A673 (cell line): ENCODE results near the gene MAPK8IP3. TPM values are rescaled to one million over a fixed set of nuclear protein-coding genes. Genes with fewer than 3 reads are reported as not detected.

Experiments
- BruUV-seq: library from RNA; stranded (reverse); fragments of 400-500 nt; replicated peaks from 2 replicates; lab custom pipeline; 2021; lab: Mats Ljungman, UMichigan
- CTCF ChIA-PET: fragments of 300-600 bp; sonication (Branson Sonifier 250); formaldehyde crosslinking; loops from one replicate; lab custom pipeline; 2022; ENCODE audit warnings: antibody characterized with exemption; lab: Charles Lee
- POLR2A ChIA-PET: fragments of 300-600 bp; sonication (Branson Sonifier 250); formaldehyde crosslinking; loops from one replicate; lab custom pipeline; 2022; ENCODE audit warnings: antibody characterized with exemption; ENCODE audit not compliant: low non-redundant PET; lab: Charles Lee
- DNase-seq: peaks from one replicate; pipeline ENCODE4 v3.0.0-alpha.2; 2015; ENCODE audit warnings: low spot score
- H3K27ac ChIP-seq: fragments of 200-600 bp; sonication (generic); 2 replicates; pipeline ENCODE4 v1.5.1; 2016; ENCODE audit warnings: mixed run types, low read depth, mild to moderate bottlenecking, mixed read lengths, antibody characterized with exemption, low read length; ENCODE audit not compliant: poor library complexity, severe bottlenecking
- H3K27me3 ChIP-seq: fragments of 200-600 bp; sonication (generic); replicated peaks from 2 replicates; pipeline ENCODE4 v1.6.1; 2017; ENCODE audit warnings: mixed run types, low read depth, mild to moderate bottlenecking, mixed read lengths, antibody characterized with exemption, low read length; ENCODE audit not compliant: insufficient read depth, poor library complexity
- H3K36me3 ChIP-seq: fragments of 200-600 bp; sonication (generic); 2 replicates; pipeline ENCODE4 v1.6.1; 2016; ENCODE audit warnings: mixed run types, mild to moderate bottlenecking, mixed read lengths, antibody characterized with exemption, low read length; ENCODE audit not compliant: insufficient read depth, poor library complexity, severe bottlenecking
- H3K4me1 ChIP-seq: fragments of 200-600 bp; sonication (generic); 2 replicates; pipeline ENCODE4 v1.6.1; 2017; ENCODE audit warnings: mixed run types, mild to moderate bottlenecking, mixed read lengths, antibody characterized with exemption, low read length; ENCODE audit not compliant: insufficient read depth, poor library complexity, severe bottlenecking
- H3K4me3 ChIP-seq: fragments of 200-600 bp; sonication (generic); 2 replicates; pipeline ENCODE4 v1.5.1; 2016; ENCODE audit warnings: low read depth, mixed run types, mild to moderate bottlenecking, mixed read lengths, low read length; ENCODE audit not compliant: poor library complexity, severe bottlenecking
- H3K9me3 ChIP-seq: fragments of 200-600 bp; sonication (generic); 2 replicates; pipeline ENCODE4 v1.6.1; 2016; ENCODE audit warnings: mixed run types, low read depth, mild to moderate bottlenecking, mixed read lengths, antibody characterized with exemption, low read length; ENCODE audit not compliant: poor library complexity, severe bottlenecking
- EZH2 ChIP-seq: fragments of 200-600 bp; sonication (generic); IDR thresholded peaks from 2 replicates; pipeline ENCODE4 v1.6.1; 2017; ENCODE audit warnings: borderline replicate concordance, low read depth, mild to moderate bottlenecking, mixed read lengths, antibody characterized with exemption, low read length; ENCODE audit not compliant: poor library complexity, severe bottlenecking
- intact Hi-C: fragments of 100-400 bp; cut with micrococcal nuclease; formaldehyde crosslinking; loops from one replicate; pipeline ENCODE4 v1.10.0; 2022; ENCODE audit not compliant: unreplicated experiment
- total RNA-seq: library from RNA; stranded (reverse); gene quantifications from 2 replicates; pipeline ENCODE4 v1.2.3, GENCODE V29; 2021
- TF ChIP-seq, protein P1 (sequence below): fragments of 300-800, 200-600 bp; sonication (generic); conservative IDR thresholded peaks from 2 replicates; pipeline ENCODE4 v1.5.1; 2017; ENCODE audit warnings: low read depth, mild to moderate bottlenecking, antibody characterized with exemption, low read length, moderate library complexity, mixed read lengths

The MAPK8IP3 gene
- total RNA-seq, 1 experiment from 2014 or later, result 69.2 TPM

DNA sequence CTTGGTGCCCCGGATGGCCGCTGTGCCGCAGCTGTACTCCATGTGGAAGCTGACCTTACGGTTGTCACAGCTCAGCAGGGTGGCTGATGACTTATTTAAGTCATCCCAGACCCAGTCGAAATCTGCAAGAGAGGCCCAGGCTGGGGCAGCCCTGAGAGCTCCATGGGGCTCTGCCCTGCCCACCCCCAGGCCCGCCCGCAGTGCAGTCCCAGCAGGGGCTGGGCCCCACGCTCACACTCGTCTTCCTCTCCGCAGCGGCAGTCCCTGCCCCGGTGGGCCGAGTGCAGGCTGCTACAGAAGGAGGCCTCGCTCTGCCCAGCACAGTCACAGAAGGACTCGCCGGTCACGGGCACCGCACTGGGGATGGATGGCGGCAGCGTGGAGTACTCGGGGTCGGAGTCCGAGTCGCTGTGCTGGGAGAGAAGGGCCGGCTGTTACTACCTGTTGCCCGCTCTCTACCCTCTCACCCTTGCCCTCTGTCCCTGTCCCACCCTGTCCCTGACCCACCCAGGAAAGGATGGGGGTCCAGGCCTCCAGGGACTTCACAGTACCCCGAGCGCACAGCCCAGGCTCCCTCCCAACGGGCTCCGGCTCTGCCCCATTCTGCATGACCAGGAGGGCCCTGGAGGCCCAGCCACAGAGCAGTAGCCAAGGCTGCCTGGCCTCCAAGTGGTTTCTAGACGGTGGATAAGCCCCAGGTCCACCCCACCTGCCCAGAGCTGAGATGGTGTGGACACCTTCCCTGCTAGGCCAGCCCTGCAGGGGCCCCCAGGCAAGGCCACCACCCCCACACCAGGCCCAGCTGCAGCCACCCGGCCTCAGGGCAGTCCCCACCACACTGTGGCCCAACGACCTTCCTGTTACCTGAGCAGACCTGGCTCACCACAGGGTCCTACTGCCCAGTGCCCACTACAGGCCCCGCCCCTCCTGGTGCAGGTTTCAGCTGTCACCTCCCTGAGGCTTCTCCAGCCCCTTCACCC lies 72.5 kb downstream of the MAPK8IP3 start:
- DNase-seq, result no peak
- ChIA-PET POLR2A (no interaction called here), CTCF (no interaction called here)
- Histone ChIP-seq H3K4me1 (no peaks in the 10 kb centered on the region), H3K27ac (no peak overlapping the region), H3K4me3 (no peak overlapping the region), H3K9me3 (no peaks in the 10 kb centered on the region), H3K36me3 (peaks cover 14% of the 10 kb centered on the region), H3K27me3 (no peaks in the 10 kb centered on the region)
- intact Hi-C loops, result loop anchor here (10.0 kb wide), 1 partner anchor 46 kb away; the partner anchor contains the start of genes FAHD1 and HAGH
- BruUV-seq, result no TSS peak
- TF ChIP-seq EZH2, result no peak
- TF ChIP-seq, protein P1, sequence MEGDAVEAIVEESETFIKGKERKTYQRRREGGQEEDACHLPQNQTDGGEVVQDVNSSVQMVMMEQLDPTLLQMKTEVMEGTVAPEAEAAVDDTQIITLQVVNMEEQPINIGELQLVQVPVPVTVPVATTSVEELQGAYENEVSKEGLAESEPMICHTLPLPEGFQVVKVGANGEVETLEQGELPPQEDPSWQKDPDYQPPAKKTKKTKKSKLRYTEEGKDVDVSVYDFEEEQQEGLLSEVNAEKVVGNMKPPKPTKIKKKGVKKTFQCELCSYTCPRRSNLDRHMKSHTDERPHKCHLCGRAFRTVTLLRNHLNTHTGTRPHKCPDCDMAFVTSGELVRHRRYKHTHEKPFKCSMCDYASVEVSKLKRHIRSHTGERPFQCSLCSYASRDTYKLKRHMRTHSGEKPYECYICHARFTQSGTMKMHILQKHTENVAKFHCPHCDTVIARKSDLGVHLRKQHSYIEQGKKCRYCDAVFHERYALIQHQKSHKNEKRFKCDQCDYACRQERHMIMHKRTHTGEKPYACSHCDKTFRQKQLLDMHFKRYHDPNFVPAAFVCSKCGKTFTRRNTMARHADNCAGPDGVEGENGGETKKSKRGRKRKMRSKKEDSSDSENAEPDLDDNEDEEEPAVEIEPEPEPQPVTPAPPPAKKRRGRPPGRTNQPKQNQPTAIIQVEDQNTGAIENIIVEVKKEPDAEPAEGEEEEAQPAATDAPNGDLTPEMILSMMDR, result no peak

DNA sequence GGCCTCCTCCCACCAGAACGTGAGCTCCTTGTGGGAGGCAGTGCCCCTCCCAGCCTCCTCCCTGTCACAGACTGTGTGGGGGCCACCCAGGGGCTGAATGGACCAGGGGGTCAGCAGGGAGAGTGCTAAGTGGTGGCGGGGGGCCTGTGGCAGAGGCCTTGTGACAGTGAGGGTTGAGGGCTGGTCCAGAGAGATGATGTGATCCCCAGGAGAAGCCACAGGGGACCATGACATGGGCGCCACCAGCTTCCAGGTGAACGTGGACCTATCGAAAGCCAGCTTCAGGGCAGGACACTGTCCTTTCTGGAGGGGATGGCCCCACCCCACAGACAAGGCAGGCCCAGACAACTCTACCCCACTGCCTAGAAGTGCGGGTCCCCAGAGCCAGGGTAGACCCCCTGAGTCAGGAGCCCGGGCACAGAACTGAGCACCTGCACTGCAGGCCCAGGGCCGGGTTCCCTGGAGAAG lies 73.3 kb downstream of the MAPK8IP3 start:
- Histone ChIP-seq H3K9me3 (no peaks in the 10 kb centered on the region), H3K4me1 (no peaks in the 10 kb centered on the region), H3K27ac (no peak overlapping the region), H3K27me3 (no peaks in the 10 kb centered on the region), H3K4me3 (no peak overlapping the region), H3K36me3 (peaks cover 14% of the 10 kb centered on the region)
- TF ChIP-seq, protein P1, result no peak
- TF ChIP-seq EZH2, result no peak
- POLR2A ChIA-PET, result interaction anchor here (0.6 kb wide), 1 partner anchor 11 kb away, joined by 3 read pairs; no protein-coding TSS in a partner anchor
- CTCF ChIA-PET, result no interaction called here
- DNase-seq, result no peak
- BruUV-seq, result no TSS peak
- intact Hi-C loops, result loop anchor here (10.0 kb wide), 1 partner anchor 46 kb away; the partner anchor contains the start of genes FAHD1 and HAGH

DNA sequence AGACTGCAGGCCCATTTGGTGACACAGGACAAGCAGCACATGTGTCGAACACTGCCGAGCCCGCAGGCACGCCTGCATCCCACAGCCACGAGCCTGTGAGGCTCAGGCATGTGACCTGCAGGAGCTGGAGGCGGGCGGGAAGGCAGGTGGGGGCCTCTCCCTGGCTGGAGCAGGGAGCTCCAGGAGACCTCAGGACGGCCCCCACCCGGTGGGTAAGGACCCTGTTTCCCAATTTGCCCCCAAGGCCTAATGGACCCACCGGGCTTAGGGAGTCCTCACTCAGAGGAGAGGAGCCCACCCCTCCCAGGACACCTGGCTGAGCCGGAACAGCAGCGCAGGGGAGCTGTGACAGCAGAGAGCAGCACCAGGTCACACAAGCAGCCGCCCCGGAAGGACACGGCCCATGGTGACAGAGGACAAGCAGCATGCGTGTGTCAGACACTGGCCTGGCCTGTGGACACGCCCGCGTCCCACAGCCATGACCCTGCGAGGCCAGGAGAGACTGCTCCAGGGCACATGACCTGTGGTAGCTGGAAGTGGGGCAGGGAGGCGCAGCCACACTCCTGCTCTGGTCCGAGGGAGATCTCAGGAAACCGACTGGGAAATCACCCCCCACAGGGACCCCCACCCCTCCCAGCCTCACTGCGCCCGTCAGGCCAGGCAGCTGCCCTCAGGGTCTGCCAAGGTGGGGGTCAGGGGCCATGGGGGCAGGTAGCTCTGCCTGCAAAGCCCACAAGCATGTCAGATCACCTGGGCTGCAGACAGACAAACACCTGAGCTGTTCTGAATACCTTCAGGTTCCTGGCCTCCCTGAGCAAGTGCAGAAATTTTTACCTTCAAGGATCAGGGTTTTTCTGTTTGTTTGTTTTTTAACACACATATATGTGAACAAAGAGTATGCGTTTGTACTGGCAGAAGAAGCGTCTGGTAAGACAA lies 74.0 kb downstream of the MAPK8IP3 start:
- POLR2A ChIA-PET, result interaction anchor here (0.6 kb wide), 1 partner anchor 10 kb away, joined by 3 read pairs; no protein-coding TSS in a partner anchor
- DNase-seq, result no peak
- Histone ChIP-seq H3K27me3 (no peaks in the 10 kb centered on the region), H3K36me3 (peaks cover 14% of the 10 kb centered on the region), H3K27ac (no peak overlapping the region), H3K9me3 (no peaks in the 10 kb centered on the region), H3K4me1 (no peaks in the 10 kb centered on the region), H3K4me3 (no peak overlapping the region)
- CTCF ChIA-PET, result no interaction called here
- no TSS peak for BruUV-seq
- intact Hi-C loops, result loop anchor here (10.0 kb wide), 1 partner anchor 45 kb away; the partner anchor contains the start of genes FAHD1 and HAGH
- TF ChIP-seq EZH2, result no peak
- TF ChIP-seq, protein P1, result no peak
